GM12878 (cell line): Measurements from ENCODE around the gene NOL3. TPM values are rescaled to one million over a fixed set of nuclear protein-coding genes. Genes with fewer than 3 reads are reported as not detected.

Experiments
- BRCA1 ChIP-seq: IDR thresholded peaks from 2 replicates; pipeline ENCODE4 v1.6.1; 2011; ENCODE audit warnings: low read depth, low read length, improper control_type of control experiment
- EGR1 ChIP-seq, 2 experiments: IDR thresholded peaks; 1 replicate in 1 of 2; 2 replicates in 1 of 2; pipeline ENCODE4 v1.6.1; 2011 to 2012; ENCODE audit warnings: low read depth in 2 of 2, low read length in 2 of 2, borderline replicate concordance in 1 of 2, mild to moderate bottlenecking in 1 of 2, moderate library complexity in 1 of 2
- IRF4 ChIP-seq: IDR thresholded peaks from 2 replicates; pipeline ENCODE4 v1.6.1; 2011; ENCODE audit warnings: low read depth, low read length
- LARP7 ChIP-seq: fragments of 450-650 bp; IDR thresholded peaks from 2 replicates; pipeline ENCODE4 v1.6.1; 2017; ENCODE audit warnings: mild to moderate bottlenecking
- NFYB ChIP-seq: IDR thresholded peaks from 2 replicates; pipeline ENCODE4 v1.6.1; 2011; ENCODE audit warnings: low read depth, mild to moderate bottlenecking, low read length, improper control_type of control experiment, moderate library complexity; ENCODE audit not compliant: insufficient read depth
- POLR2AphosphoS5 ChIP-seq: IDR thresholded peaks from 2 replicates; pipeline ENCODE4 v1.6.1; 2011; ENCODE audit warnings: mild to moderate bottlenecking, low read length, inconsistent platforms
- SP1 ChIP-seq: IDR thresholded peaks from one replicate; pipeline ENCODE4 v1.6.1; 2011; ENCODE audit warnings: low read depth, low read length
- YY1 ChIP-seq: IDR thresholded peaks from 2 replicates; pipeline ENCODE4 v1.6.1; 2011; ENCODE audit warnings: low read depth, mild to moderate bottlenecking, low read length
- ZBED1 ChIP-seq: IDR thresholded peaks from 2 replicates; pipeline ENCODE4 v1.6.1; 2016; ENCODE audit warnings: borderline replicate concordance
- ZZZ3 ChIP-seq: IDR thresholded peaks from 2 replicates; pipeline ENCODE4 v1.6.1; 2011; ENCODE audit warnings: low read depth; ENCODE audit not compliant: control insufficient read depth, insufficient read length
- polyA plus RNA-seq, 11 experiments: library from polyadenylated mRNA; depleted of rRNA in 4 of 11; unstranded in 6 of 11; stranded (reverse) in 5 of 11; fragments of >200 nt; fragmentation: Nextera tagmentation in 4 of 11; fragmentation: Illumina TruSeq in 1 of 11; extraction: Ambion mirVana in 4 of 11; extraction: Trizol in 1 of 11; gene quantifications; 1 replicate in 1 of 11; 2 replicates in 10 of 11; pipeline versions ENCODE4 v1.2.1 to v1.2.3, GENCODE V29; 2011 to 2016; ENCODE audit warnings: inconsistent platforms in 2 of 11, missing spikeins in 2 of 11, low read depth in 1 of 11
- total RNA-seq, 4 experiments: library from RNA; depleted of rRNA in 3 of 4; stranded (reverse); fragments of >200 nt in 3 of 4; fragmentation: Illumina TruSeq in 1 of 4; extraction: Trizol in 1 of 4; gene quantifications; 2 replicates each; pipeline versions ENCODE4 v1.2.1 to v1.2.3, GENCODE V29; 2013 to 2021
- TF ChIP-seq, protein P1 (sequence below): fragments of 450-650 bp; IDR thresholded peaks from 2 replicates; pipeline ENCODE4 v1.6.1; 2016; ENCODE audit warnings: mild to moderate bottlenecking, moderate library complexity, borderline replicate concordance
- TF ChIP-seq, protein P2 (sequence below): IDR thresholded peaks from 2 replicates; pipeline ENCODE4 v1.6.1; 2012; ENCODE audit warnings: improper control_type of control experiment, low read depth, low read length; ENCODE audit not compliant: insufficient replicate concordance

NOL3 gene
- total and polyA plus RNA-seq, 10 of the 15 experiments (the other 5 are each of a cell fraction or from before 2014, with no cell fraction given), result 0.31 to 18.4 (median 2.7) TPM

DNA sequence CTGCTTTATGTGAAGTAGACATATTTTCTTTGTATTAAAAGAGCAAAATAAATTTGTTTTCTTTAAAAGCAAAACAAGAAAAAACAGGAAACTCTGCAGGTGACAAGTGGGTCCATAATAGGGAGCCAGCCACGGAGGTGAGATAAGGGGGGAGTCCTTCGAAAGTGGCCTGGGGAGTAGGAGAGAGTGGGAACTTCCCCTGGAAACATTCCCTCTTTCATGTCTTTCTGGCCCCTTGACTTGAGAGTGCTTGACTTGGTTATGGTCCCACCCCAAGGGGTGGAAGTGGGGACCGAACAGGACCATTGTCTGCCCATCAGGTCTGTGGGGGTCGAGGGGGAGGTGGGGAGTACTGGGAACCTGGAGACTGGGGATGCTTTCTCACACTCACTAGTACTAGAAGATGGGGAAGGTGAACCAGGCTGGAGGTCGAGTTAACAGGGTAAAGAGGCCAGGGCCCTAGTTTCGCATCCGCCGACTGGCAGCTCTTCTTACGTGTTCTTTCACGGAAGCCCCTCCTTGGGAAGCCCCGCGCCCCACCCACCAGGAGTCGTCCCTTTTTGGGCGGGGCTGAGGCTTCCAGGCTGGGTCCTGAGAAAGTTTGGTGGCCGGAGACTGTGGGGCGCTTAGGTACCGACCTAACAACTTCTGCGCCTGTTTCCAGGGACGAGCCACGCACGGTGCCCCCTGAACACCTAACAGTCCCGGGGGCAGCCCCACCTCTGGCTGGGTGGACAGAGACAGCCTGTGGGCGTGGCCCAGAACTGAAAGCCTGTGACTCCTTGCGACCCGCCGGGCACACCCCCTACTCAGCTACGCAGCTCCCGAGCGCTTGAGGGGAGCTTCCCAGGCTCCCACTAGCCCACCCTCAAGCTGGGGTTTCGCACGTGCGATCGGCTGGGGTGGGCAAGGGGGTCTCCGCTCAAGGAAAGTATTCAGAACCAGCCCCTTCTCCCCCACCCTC lies 11.4 kb upstream of the NOL3 start (continued):
- TF ChIP-seq, protein P1, sequence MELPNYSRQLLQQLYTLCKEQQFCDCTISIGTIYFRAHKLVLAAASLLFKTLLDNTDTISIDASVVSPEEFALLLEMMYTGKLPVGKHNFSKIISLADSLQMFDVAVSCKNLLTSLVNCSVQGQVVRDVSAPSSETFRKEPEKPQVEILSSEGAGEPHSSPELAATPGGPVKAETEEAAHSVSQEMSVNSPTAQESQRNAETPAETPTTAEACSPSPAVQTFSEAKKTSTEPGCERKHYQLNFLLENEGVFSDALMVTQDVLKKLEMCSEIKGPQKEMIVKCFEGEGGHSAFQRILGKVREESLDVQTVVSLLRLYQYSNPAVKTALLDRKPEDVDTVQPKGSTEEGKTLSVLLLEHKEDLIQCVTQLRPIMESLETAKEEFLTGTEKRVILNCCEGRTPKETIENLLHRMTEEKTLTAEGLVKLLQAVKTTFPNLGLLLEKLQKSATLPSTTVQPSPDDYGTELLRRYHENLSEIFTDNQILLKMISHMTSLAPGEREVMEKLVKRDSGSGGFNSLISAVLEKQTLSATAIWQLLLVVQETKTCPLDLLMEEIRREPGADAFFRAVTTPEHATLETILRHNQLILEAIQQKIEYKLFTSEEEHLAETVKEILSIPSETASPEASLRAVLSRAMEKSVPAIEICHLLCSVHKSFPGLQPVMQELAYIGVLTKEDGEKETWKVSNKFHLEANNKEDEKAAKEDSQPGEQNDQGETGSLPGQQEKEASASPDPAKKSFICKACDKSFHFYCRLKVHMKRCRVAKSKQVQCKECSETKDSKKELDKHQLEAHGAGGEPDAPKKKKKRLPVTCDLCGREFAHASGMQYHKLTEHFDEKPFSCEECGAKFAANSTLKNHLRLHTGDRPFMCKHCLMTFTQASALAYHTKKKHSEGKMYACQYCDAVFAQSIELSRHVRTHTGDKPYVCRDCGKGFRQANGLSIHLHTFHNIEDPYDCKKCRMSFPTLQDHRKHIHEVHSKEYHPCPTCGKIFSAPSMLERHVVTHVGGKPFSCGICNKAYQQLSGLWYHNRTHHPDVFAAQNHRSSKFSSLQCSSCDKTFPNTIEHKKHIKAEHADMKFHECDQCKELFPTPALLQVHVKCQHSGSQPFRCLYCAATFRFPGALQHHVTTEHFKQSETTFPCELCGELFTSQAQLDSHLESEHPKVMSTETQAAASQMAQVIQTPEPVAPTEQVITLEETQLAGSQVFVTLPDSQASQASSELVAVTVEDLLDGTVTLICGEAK, result no peak
- TF ChIP-seq SP1 (peak; percentile 14), BRCA1 (no peak), NFYB (no peak), ZBED1 (no peak), ZZZ3 (no peak), EGR1 (IDR thresholded peaks at IDR 0.05; ENCODE audit: borderline replicate concordance in 1 of 2, low read depth in 2 of 2, low read length in 2 of 2) (peak in 1 of 2 experiments; percentile 38; a peak in 1 of 3 replicates), POLR2AphosphoS5 (peak; percentile 82; the same call in 1 of the 2 replicates), IRF4 (no peak), LARP7 (peak; percentile 61; the same call in 1 of the 2 replicates), YY1 (no peak)
- TF ChIP-seq, protein P2, sequence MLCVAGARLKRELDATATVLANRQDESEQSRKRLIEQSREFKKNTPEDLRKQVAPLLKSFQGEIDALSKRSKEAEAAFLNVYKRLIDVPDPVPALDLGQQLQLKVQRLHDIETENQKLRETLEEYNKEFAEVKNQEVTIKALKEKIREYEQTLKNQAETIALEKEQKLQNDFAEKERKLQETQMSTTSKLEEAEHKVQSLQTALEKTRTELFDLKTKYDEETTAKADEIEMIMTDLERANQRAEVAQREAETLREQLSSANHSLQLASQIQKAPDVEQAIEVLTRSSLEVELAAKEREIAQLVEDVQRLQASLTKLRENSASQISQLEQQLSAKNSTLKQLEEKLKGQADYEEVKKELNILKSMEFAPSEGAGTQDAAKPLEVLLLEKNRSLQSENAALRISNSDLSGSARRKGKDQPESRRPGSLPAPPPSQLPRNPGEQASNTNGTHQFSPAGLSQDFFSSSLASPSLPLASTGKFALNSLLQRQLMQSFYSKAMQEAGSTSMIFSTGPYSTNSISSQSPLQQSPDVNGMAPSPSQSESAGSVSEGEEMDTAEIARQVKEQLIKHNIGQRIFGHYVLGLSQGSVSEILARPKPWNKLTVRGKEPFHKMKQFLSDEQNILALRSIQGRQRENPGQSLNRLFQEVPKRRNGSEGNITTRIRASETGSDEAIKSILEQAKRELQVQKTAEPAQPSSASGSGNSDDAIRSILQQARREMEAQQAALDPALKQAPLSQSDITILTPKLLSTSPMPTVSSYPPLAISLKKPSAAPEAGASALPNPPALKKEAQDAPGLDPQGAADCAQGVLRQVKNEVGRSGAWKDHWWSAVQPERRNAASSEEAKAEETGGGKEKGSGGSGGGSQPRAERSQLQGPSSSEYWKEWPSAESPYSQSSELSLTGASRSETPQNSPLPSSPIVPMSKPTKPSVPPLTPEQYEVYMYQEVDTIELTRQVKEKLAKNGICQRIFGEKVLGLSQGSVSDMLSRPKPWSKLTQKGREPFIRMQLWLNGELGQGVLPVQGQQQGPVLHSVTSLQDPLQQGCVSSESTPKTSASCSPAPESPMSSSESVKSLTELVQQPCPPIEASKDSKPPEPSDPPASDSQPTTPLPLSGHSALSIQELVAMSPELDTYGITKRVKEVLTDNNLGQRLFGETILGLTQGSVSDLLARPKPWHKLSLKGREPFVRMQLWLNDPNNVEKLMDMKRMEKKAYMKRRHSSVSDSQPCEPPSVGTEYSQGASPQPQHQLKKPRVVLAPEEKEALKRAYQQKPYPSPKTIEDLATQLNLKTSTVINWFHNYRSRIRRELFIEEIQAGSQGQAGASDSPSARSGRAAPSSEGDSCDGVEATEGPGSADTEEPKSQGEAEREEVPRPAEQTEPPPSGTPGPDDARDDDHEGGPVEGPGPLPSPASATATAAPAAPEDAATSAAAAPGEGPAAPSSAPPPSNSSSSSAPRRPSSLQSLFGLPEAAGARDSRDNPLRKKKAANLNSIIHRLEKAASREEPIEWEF, result no peak
